ENCODE results near the gene PTPRM. TPM values are rescaled to one million over a fixed set of nuclear protein-coding genes. Genes with fewer than 3 reads are reported as not detected.

The PTPRM gene
- polyA plus RNA-seq, 1 experiment = 81.1 TPM

DNA sequence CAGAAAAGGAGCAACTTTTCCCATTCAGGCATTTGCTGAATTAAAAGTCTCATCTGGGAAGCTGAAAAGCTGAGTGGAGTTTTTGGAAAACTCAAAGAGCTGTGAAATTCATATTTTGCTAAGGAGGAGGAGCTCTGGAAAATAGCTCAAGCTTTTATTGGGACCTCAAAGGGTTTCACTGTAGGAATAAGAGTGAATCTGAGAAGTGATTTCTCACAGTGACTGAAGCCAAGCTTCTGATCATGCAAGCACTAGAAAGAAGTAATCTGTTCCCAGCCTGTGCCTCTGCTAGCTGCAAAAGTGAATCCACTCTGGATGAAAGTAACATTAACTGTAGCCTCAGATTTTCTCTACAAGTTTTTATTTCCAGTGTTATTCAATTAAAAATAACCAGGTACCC lies 283.3 kb downstream of the PTPRM start:
- Histone ChIP-seq H3K27me3 (ENCODE audit: control insufficient read depth, insufficient read depth, low read length) (no peaks in the 10 kb centered on the region), H3K9me3 (ENCODE audit: control insufficient read depth, insufficient read depth, low read length) (peaks cover 3% of the 10 kb centered on the region; the same call in 1 of the 2 replicates), H3K27ac (ENCODE audit: low read depth, low read length) (no peak overlapping the region), H3K4me3 (ENCODE audit: low read depth, low read length) (no peak overlapping the region)
- POLR2A ChIA-PET = no interaction called here
- TF ChIP-seq, protein P1, sequence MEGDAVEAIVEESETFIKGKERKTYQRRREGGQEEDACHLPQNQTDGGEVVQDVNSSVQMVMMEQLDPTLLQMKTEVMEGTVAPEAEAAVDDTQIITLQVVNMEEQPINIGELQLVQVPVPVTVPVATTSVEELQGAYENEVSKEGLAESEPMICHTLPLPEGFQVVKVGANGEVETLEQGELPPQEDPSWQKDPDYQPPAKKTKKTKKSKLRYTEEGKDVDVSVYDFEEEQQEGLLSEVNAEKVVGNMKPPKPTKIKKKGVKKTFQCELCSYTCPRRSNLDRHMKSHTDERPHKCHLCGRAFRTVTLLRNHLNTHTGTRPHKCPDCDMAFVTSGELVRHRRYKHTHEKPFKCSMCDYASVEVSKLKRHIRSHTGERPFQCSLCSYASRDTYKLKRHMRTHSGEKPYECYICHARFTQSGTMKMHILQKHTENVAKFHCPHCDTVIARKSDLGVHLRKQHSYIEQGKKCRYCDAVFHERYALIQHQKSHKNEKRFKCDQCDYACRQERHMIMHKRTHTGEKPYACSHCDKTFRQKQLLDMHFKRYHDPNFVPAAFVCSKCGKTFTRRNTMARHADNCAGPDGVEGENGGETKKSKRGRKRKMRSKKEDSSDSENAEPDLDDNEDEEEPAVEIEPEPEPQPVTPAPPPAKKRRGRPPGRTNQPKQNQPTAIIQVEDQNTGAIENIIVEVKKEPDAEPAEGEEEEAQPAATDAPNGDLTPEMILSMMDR (IDR thresholded peaks at IDR 0.05; ENCODE audit: low read depth, low read length) = no peak
- DNase-seq (ENCODE audit: low read depth, low spot score) = no peak
- CTCF ChIA-PET = interaction anchor here (0.7 kb wide), 1 partner anchor 539 kb away, joined by 3 read pairs; no protein-coding TSS in a partner anchor

DNA sequence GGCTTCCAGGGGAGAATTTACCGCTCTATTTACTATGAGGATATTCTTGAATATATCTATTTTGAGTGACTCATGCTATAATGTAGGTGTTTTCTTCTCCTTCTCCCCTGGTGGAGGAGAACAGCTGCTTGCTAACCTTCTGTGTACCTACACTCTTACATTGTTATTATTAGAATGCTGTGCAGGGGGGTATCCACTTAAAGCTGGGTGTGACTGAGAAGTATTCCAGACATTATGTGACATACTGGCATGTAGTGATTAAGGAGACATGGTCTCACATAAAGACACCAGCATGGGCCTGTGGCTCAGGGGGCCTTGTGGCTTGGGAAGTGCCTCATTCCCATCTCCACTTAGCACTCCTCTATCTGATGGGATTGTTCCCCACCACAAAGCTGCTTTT lies 287.9 kb downstream of the PTPRM start:
- Histone ChIP-seq H3K4me3 (ENCODE audit: low read depth, low read length) (no peak overlapping the region), H3K27ac (ENCODE audit: low read depth, low read length) (no peak overlapping the region), H3K9me3 (ENCODE audit: control insufficient read depth, insufficient read depth, low read length) (peaks cover 3% of the 10 kb centered on the region; the same call in 1 of the 2 replicates), H3K27me3 (ENCODE audit: control insufficient read depth, insufficient read depth, low read length) (no peaks in the 10 kb centered on the region)
- TF ChIP-seq, protein P1 (IDR thresholded peaks at IDR 0.05; ENCODE audit: low read depth, low read length) = no peak
- ChIA-PET CTCF (no interaction called here), POLR2A (no interaction called here)
- DNase-seq (ENCODE audit: low read depth, low spot score) = no peak

DNA sequence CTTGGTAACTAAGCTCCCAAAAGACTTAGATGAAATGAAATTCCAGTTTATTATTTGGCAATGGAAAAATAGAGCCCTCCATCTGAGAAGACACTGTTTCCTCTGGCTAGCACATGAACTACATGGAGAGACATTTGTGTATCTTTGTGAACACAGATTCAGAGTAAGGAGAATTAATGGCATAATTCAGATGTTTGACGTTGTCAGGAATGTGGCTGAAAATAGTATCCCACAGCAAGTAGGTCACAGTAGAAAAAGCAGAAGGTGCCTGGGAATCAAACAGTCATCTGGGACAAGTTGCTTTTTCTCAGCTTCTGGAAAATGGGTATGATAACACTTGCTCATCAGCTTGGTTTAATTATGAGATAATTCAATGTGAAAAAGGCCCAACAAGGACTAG lies 288.6 kb downstream of the PTPRM start:
- no peak overlapping the region for H3K27ac ChIP-seq (ENCODE audit: low read depth, low read length)
- H3K4me3 ChIP-seq (ENCODE audit: low read depth, low read length) = no peak overlapping the region
- CTCF ChIA-PET = no interaction called here
- TF ChIP-seq, protein P1 (IDR thresholded peaks at IDR 0.05; ENCODE audit: low read depth, low read length) = no peak
- no peaks in the 10 kb centered on the region for H3K27me3 ChIP-seq (ENCODE audit: control insufficient read depth, insufficient read depth, low read length)
- DNase-seq (ENCODE audit: low read depth, low spot score) = no peak
- POLR2A ChIA-PET = no interaction called here
- H3K9me3 ChIP-seq (ENCODE audit: control insufficient read depth, insufficient read depth, low read length) = peaks cover 3% of the 10 kb centered on the region; the same call in 1 of the 2 replicates

DNA sequence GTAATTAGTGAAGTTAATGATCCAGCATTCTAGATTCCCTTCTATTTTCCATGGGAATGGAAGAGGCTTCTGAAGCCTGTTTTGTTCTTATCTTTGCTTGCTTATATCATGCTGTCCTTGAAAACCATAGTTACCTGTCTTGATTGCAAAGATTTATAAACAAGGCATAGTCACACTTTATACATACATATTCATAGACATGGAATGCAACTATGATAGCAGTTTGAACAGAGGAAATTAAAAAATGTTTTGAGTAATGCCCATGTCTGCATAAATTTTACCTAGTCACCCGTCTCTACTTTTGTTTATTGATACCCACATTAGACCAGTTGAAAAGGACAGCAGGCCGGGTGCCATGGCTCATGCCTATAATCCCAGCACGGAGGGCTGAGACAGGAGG lies 289.0 kb downstream of the PTPRM start:
- Histone ChIP-seq H3K27me3 (ENCODE audit: control insufficient read depth, insufficient read depth, low read length) (no peaks in the 10 kb centered on the region), H3K27ac (ENCODE audit: low read depth, low read length) (no peak overlapping the region), H3K4me3 (ENCODE audit: low read depth, low read length) (no peak overlapping the region), H3K9me3 (ENCODE audit: control insufficient read depth, insufficient read depth, low read length) (peaks cover 3% of the 10 kb centered on the region; the same call in 1 of the 2 replicates)
- TF ChIP-seq, protein P1 (IDR thresholded peaks at IDR 0.05; ENCODE audit: low read depth, low read length) = no peak
- ChIA-PET POLR2A (no interaction called here), CTCF (no interaction called here)
- DNase-seq (ENCODE audit: low read depth, low spot score) = no peak

DNA sequence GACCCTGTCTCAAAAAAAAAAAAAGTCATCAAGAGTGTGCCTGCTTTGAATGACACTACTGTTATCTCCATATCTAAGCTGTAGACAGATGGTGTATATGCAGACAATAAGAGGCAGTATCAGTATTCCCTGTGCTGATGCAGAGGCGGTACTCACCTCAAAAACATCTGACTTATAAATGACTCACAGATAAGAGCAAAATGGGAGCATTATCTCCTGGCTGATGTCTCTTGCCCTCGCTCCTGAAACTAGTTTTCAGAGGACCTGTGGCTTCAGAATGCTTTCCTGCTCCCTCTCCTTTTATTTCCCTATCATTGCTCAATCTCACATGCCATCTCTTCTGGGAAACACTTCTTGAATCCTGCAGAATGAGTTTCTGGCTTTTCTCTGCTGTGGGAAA lies 289.6 kb downstream of the PTPRM start:
- TF ChIP-seq, protein P1 (IDR thresholded peaks at IDR 0.05; ENCODE audit: low read depth, low read length) = no peak
- Histone ChIP-seq H3K9me3 (ENCODE audit: control insufficient read depth, insufficient read depth, low read length) (peaks cover 3% of the 10 kb centered on the region; the same call in 1 of the 2 replicates), H3K27ac (ENCODE audit: low read depth, low read length) (no peak overlapping the region), H3K27me3 (ENCODE audit: control insufficient read depth, insufficient read depth, low read length) (no peaks in the 10 kb centered on the region), H3K4me3 (ENCODE audit: low read depth, low read length) (no peak overlapping the region)
- POLR2A ChIA-PET = no interaction called here
- CTCF ChIA-PET = no interaction called here
- no peak for DNase-seq (ENCODE audit: low read depth, low spot score)
